Karpas-422 (cell line): ENCODE results near the gene INF2. TPM values are rescaled to one million over a fixed set of nuclear protein-coding genes. Genes with fewer than 3 reads are reported as not detected.

Experiments used
- DNase-seq: peaks from one replicate; pipeline ENCODE4 v3.0.0-alpha.2; 2015
- H2AFZ ChIP-seq: fragments of 200-600 bp; sonication (generic); 2 replicates; pipeline ENCODE4 v1.6.1; 2014; ENCODE audit warnings: antibody characterized with exemption, low read length, mixed read lengths
- H3K27ac ChIP-seq: fragments of 200-600 bp; sonication (generic); 2 replicates; pipeline ENCODE4 v1.5.1; 2014; ENCODE audit warnings: mild to moderate bottlenecking, low read length, moderate library complexity
- H3K27me3 ChIP-seq: fragments of 200-600 bp; sonication (generic); 2 replicates; pipeline ENCODE4 v1.6.1; 2014; ENCODE audit warnings: low read length, mixed read lengths
- H3K36me3 ChIP-seq: fragments of 200-600 bp; sonication (generic); 2 replicates; pipeline ENCODE4 v1.6.1; 2014; ENCODE audit warnings: low read length, mixed read lengths; ENCODE audit not compliant: insufficient read depth
- H3K4me1 ChIP-seq: fragments of 200-600 bp; sonication (generic); 2 replicates; pipeline ENCODE4 v1.6.1; 2014; ENCODE audit warnings: mild to moderate bottlenecking, low read length, mixed read lengths
- H3K4me2 ChIP-seq: fragments of 200-600 bp; sonication (generic); 2 replicates; pipeline ENCODE4 v1.6.1; 2014; ENCODE audit warnings: low read length, low read depth, mild to moderate bottlenecking; ENCODE audit not compliant: poor library complexity, severe bottlenecking
- H3K4me3 ChIP-seq: fragments of 200-600 bp; sonication (generic); 2 replicates; pipeline ENCODE4 v1.5.1; 2014; ENCODE audit warnings: mild to moderate bottlenecking, antibody characterized with exemption, low read length, mixed read lengths
- H3K79me2 ChIP-seq: fragments of 200-600 bp; sonication (generic); 2 replicates; pipeline ENCODE4 v1.6.1; 2014; ENCODE audit warnings: mild to moderate bottlenecking, low read length, mixed read lengths
- H3K9ac ChIP-seq: fragments of 200-600 bp; sonication (generic); 2 replicates; pipeline ENCODE4 v1.6.0; 2014; ENCODE audit warnings: low read length
- H3K9me2 ChIP-seq: fragments of 200-600 bp; sonication (generic), shearing (Covaris generic); replicated peaks from 2 replicates; pipeline ENCODE4 v1.6.0; 2014; ENCODE audit warnings: mild to moderate bottlenecking, low read length, moderate library complexity; ENCODE audit not compliant: insufficient read depth
- H3K9me3 ChIP-seq: fragments of 300-700, 200-600 bp; sonication (generic); 2 replicates; pipeline ENCODE4 v1.6.1; 2014; ENCODE audit warnings: low read length, mixed read lengths
- H4K20me1 ChIP-seq: fragments of 200-600 bp; sonication (generic); 2 replicates; pipeline ENCODE4 v1.6.1; 2014; ENCODE audit warnings: mild to moderate bottlenecking, antibody characterized with exemption, low read length, low read depth; ENCODE audit not compliant: insufficient read depth
- total RNA-seq: library from RNA; depleted of rRNA; stranded (reverse); fragments of >200 nt; shearing (Covaris generic); gene quantifications from 2 replicates; pipeline ENCODE4 v1.2.3, GENCODE V29; 2014; ENCODE audit warnings: low replicate concordance

Gene INF2
- total RNA-seq, 1 experiment from 2014 or later, result 4.4 TPM

DNA sequence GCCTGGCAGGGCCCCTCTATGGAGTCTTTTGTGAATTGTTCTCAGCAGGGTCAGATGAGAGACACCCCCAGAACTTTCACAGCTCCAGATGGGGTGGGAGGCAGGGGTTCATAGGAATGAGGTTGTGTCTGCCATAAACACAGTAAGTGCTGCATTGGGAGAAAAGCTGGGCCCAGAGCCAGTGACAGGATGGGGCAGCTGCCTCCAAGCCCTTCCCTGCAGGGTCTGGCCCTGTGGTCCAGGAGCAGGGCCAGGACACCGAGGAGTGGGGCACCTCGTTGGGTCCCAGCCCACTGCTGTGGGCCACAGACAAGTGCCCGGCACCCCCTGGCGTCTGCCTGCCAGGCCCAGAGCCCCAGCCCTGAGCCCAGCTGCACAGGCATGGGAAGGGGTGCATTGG is 13.3 kb downstream of the INF2 start:
- Histone ChIP-seq H3K9me2 (no peaks in the 10 kb centered on the region), H2AFZ (no peak overlapping the region), H3K79me2 (no peaks in the 10 kb centered on the region), H3K9me3 (no peaks in the 10 kb centered on the region), H3K4me2 (no peak overlapping the region), H4K20me1 (peaks cover 6% of the 10 kb centered on the region; the same call in 1 of the 2 replicates), H3K9ac (no peak overlapping the region), H3K27ac (no peak overlapping the region), H3K27me3 (no peaks in the 10 kb centered on the region), H3K36me3 (no peaks in the 10 kb centered on the region), H3K4me1 (no peaks in the 10 kb centered on the region), H3K4me3 (no peak overlapping the region)
- no peak for DNase-seq

DNA sequence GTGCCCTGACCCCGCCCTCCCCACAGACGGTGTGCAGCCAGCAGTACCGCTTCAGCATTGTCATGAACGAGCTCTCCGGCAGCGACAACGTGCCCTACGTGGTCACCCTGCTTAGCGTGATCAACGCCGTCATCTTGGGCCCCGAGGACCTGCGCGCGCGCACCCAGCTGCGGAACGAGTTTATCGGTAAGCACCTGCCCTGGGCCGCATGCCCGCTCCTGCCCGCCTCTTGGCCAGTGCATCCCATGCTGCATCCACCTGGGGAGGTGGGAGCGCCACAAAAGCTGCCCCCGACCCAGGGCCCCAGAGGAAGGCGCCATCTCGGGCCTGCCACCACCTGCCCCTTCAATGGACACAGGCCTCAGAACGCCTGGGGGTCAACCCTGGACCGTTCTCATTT is 13.9 kb downstream of the INF2 start:
- Histone ChIP-seq H3K9me3 (no peaks in the 10 kb centered on the region), H3K36me3 (no peaks in the 10 kb centered on the region), H3K4me3 (no peak overlapping the region), H3K9ac (no peak overlapping the region), H3K9me2 (no peaks in the 10 kb centered on the region), H3K79me2 (no peaks in the 10 kb centered on the region), H3K4me1 (no peaks in the 10 kb centered on the region), H3K27me3 (no peaks in the 10 kb centered on the region), H4K20me1 (no peaks in the 10 kb centered on the region), H3K4me2 (no peak overlapping the region), H2AFZ (no peak overlapping the region), H3K27ac (no peak overlapping the region)
- no peak for DNase-seq

DNA sequence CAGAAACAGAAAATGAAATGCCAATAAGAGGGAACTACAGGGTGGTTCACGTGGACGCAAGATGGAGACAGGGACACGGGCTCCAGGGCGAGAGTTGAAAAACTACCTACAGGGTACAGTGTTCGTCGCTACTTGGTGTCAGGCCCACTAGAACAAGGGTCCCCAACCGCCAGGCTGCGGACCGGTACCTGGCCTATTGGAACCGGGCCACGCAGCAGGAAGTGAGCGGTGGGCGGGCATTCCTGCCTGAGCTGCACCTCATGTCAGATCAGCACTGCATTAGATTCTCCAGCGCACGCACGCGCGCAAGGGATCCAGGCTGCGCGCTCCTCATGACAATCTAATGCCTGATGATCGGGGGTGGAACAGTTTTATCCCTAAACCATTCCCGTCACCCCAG is 14.8 kb downstream of the INF2 start:
- H3K9ac ChIP-seq, result no peak overlapping the region
- no peaks in the 10 kb centered on the region for H3K27me3 ChIP-seq
- no peak overlapping the region for H3K4me2 ChIP-seq
- H3K9me3 ChIP-seq, result no peaks in the 10 kb centered on the region
- no peaks in the 10 kb centered on the region for H4K20me1 ChIP-seq
- H3K27ac ChIP-seq, result no peak overlapping the region
- no peaks in the 10 kb centered on the region for H3K9me2 ChIP-seq
- H3K79me2 ChIP-seq, result no peaks in the 10 kb centered on the region
- no peak overlapping the region for H2AFZ ChIP-seq
- H3K36me3 ChIP-seq, result no peaks in the 10 kb centered on the region
- no peaks in the 10 kb centered on the region for H3K4me1 ChIP-seq
- no peak overlapping the region for H3K4me3 ChIP-seq
- DNase-seq, result no peak

DNA sequence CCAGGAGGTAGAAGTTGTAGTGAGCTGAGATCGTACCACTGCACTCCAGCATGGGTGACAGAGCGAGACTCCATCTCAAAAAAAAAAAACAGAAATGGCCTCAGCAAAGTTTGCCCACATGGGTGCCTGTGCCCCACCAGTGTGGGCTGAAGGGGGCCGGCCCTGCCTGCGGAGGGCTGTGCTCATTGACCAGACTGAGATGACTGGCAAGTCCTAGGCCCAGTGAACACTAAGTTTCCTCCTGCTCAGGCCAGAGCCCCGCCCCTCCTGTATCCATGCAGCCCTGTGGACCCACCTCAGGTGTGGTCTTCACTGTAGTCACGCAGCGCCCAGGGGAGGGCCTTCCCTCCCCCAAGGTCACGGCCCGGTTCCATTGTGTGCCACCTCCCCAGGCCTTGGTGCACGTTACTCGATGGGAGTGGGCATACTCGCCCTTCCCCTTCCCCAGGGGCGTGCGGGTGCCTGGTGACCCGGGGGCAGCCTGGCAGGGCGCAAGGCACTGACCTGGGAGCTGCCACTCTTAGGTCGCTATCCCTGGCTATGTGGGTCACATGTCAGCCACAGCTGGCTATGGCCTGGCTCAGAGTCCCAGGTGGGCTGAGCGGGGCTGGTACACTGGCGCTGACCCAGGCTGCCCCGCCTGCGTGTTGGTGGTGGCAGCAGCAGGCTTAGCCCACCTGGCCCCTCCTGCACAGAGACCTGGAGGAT is 16.1 kb downstream of the INF2 start:
- Histone ChIP-seq H2AFZ (no peak overlapping the region), H3K9me3 (no peaks in the 10 kb centered on the region), H4K20me1 (no peaks in the 10 kb centered on the region), H3K4me3 (no peak overlapping the region), H3K36me3 (no peaks in the 10 kb centered on the region), H3K4me1 (no peaks in the 10 kb centered on the region), H3K27me3 (no peaks in the 10 kb centered on the region), H3K9me2 (no peaks in the 10 kb centered on the region), H3K79me2 (no peaks in the 10 kb centered on the region), H3K9ac (no peak overlapping the region), H3K4me2 (no peak overlapping the region), H3K27ac (no peak overlapping the region)
- peak; percentile 69 for DNase-seq

DNA sequence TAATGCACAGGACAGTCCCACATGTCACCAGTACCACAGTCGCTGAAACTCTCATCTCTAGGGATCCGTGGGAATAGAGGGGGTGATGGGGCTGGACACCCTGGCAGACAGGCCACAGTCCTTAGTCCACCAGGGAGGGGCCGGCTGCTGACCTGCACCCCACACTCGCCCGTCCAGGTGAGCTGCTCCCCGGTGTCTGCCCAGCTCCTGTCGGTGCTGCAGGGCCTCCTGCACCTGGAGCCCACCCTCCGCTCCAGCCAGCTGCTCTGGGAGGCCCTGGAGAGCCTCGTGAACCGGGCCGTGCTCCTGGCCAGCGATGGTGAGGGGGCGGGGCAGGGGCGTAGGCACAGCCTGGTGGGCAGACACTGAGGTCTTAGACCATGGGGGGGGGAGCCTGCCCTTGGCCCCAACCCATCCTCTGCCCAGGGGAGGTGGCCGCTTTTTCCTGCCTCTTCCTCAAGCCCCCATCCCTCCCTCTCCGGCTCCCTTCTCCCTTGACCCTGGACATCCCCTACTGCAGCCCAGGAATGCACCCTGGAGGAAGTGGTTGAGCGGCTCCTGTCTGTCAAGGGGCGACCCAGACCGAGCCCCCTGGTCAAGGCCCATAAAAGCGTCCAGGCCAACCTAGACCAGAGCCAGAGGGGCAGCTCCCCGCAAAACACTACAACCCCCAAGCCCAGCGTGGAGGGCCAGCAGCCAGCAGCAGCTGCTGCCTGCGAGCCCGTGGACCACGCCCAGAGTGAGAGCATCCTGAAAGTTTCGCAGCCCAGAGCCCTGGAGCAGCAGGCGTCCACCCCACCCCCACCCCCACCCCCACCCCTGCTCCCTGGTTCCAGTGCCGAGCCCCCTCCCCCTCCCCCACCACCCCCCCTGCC is 17.6 kb downstream of the INF2 start:
- Histone ChIP-seq H3K9me3 (no peaks in the 10 kb centered on the region), H3K27ac (no peak overlapping the region), H3K36me3 (no peaks in the 10 kb centered on the region), H3K4me2 (no peak overlapping the region), H3K9ac (no peak overlapping the region), H2AFZ (no peak overlapping the region), H3K4me3 (no peak overlapping the region), H3K27me3 (no peaks in the 10 kb centered on the region), H3K9me2 (no peaks in the 10 kb centered on the region), H4K20me1 (no peaks in the 10 kb centered on the region), H3K79me2 (no peaks in the 10 kb centered on the region), H3K4me1 (no peaks in the 10 kb centered on the region)
- no peak for DNase-seq

DNA sequence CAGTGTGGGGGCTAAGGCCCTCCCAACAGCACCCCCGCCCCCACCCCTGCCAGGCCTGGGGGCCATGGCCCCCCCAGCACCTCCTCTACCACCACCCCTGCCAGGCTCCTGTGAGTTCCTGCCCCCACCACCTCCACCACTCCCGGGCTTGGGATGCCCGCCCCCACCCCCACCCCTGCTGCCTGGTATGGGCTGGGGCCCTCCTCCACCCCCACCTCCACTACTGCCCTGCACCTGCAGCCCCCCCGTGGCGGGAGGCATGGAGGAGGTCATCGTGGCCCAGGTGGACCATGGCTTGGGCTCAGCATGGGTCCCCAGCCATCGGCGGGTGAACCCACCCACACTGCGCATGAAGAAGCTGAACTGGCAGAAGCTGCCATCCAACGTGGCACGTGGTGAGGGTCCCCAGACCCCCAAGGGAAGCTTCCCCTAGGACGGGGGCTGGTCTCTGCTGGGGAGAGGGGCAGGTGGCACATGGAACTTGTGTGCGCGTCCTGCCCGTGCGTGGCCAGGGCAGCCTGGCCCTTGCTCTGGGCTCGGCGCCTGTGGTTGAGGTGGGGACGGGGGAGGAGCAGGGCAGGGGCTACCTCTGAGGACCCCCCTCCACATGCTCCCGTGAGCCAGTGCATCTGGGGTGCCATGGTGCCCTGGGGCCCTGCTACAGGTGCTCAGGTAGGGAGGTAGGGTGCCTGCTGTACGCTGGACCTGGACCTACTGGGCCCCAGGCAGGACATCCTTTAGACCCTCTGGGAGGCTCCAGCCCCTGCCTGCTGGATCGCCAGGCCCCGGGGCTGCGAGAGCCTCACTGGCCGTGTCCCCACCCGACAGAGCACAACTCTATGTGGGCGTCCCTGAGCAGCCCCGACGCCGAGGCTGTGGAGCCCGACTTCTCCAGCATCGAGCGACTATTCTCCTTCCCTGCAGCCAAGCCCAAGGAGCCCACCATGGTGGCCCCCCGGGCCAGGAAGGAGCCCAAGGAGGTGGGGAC is 18.5 kb downstream of the INF2 start:
- Histone ChIP-seq H3K4me2 (no peak overlapping the region), H3K27me3 (no peaks in the 10 kb centered on the region)
- no peak for DNase-seq

DNA sequence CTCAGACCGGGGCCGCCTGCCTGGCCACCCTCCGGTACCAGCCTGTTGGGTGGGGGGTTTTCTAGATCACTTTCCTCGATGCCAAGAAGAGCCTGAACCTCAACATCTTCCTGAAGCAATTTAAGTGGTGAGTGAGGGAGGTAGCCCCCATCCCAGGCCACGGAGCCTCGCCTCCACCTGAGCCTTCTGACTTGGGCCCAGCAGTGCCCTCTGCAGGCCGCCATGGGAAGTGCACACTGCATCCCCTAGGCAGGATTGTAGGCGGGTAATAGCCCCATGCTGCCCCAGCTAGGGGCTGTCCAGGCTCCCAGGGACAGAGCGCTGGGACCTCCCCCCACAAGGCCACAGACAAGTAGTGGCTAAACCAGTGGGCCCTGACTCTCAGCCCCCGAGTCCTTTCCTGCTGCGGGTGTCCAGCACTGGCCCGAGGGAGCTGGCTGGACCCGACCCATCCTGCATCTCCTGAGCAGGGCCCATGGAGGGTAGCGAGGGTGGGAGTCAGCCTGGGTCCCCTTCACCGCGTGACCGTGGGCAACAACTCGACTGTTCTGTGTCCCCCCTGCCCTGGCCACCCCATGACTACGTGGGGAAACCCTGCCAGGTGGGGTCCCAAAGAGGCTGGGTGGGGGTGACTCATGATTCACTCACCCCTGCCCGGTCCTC is 19.3 kb downstream of the INF2 start:
- Histone ChIP-seq H3K79me2 (no peaks in the 10 kb centered on the region), H3K4me1 (no peaks in the 10 kb centered on the region), H3K36me3 (no peaks in the 10 kb centered on the region), H3K4me2 (no peak overlapping the region), H3K9me2 (no peaks in the 10 kb centered on the region), H2AFZ (no peak overlapping the region), H3K27me3 (no peaks in the 10 kb centered on the region), H3K27ac (no peak overlapping the region), H3K9me3 (no peaks in the 10 kb centered on the region), H3K4me3 (no peak overlapping the region), H3K9ac (no peak overlapping the region), H4K20me1 (0 out of 2 replicates have a peak, but pooled peaks cover 4% of the 10 kb centered on the region)
- peak; percentile 95 for DNase-seq

More for the DNA sequence above, 18.5 kb downstream of the INF2 start:
- Histone ChIP-seq H3K36me3 (no peaks in the 10 kb centered on the region), H4K20me1 (0 out of 2 replicates have a peak, but pooled peaks cover under 1% of the 10 kb centered on the region), H3K9me3 (no peaks in the 10 kb centered on the region), H3K4me1 (no peaks in the 10 kb centered on the region), H3K9ac (no peak overlapping the region), H3K9me2 (no peaks in the 10 kb centered on the region), H3K27ac (no peak overlapping the region), H3K4me3 (no peak overlapping the region), H3K79me2 (no peaks in the 10 kb centered on the region), H2AFZ (no peak overlapping the region)
